ENCODE data around the gene EXOSC5. TPM values are rescaled to one million over a fixed set of nuclear protein-coding genes. Genes with fewer than 3 reads are reported as not detected.

EXOSC5 gene
- total RNA-seq, 1 experiment from 2014 or later, result 58.7 TPM

- Histone ChIP-seq H3K4me2 (ENCODE audit: insufficient read depth, insufficient read length, low read length) (no peak overlapping the region), H3K18ac (ENCODE audit: insufficient read length, low read depth, low read length) (no peak overlapping the region), H2BK120ac (ENCODE audit: low read depth, low read length, poor library complexity, severe bottlenecking) (no peak overlapping the region), H2BK20ac (ENCODE audit: low read depth, low read length, poor library complexity, severe bottlenecking) (no peak overlapping the region), H4K8ac (replicated peaks; ENCODE audit: insufficient read length, low read depth, low read length) (no peak overlapping the region), H3K23ac (ENCODE audit: insufficient read length, low read depth, low read length) (no peak overlapping the region), H4K20me1 (ENCODE audit: control insufficient read depth, insufficient read depth, insufficient read length) (no peaks in the 10 kb centered on the region), H3K9me3 (ENCODE audit: control insufficient read depth, low read depth, low read length) (no peaks in the 10 kb centered on the region), H3K4me1 (ENCODE audit: insufficient read depth, low read length) (no peaks in the 10 kb centered on the region; the same call in 1 of the 2 replicates), H3K9ac (ENCODE audit: extremely low read depth, insufficient read length, low read length) (no peak overlapping the region), H3K4ac (ENCODE audit: low read depth, low read length) (no peak overlapping the region), H4K5ac (ENCODE audit: insufficient read length, low read depth, low read length) (no peak overlapping the region), H2BK15ac (ENCODE audit: low read depth, low read length) (no peak overlapping the region), H3K14ac (ENCODE audit: insufficient read depth, low read length) (no peak overlapping the region), H3K79me1 (ENCODE audit: insufficient read depth, low read depth, low read length, poor library complexity, severe bottlenecking) (no peaks in the 10 kb centered on the region), H3K23me2 (ENCODE audit: insufficient read length, low read depth, low read length, poor library complexity, severe bottlenecking) (peaks cover 11% of the 10 kb centered on the region), H3K27me3 (ENCODE audit: insufficient read depth, low read length) (peaks cover 2% of the 10 kb centered on the region; the same call in 1 of the 2 replicates), H3K79me2 (ENCODE audit: insufficient read depth, low read length) (no peaks in the 10 kb centered on the region), H2BK5ac (ENCODE audit: insufficient read length, low read length) (no peak overlapping the region), H2AFZ (ENCODE audit: low read length) (no peak overlapping the region), H3K27ac (ENCODE audit: insufficient read length, low read depth, low read length) (no peak overlapping the region), H3T11ph (ENCODE audit: low read length) (no peak overlapping the region), H4K91ac (ENCODE audit: insufficient read length, low read depth, low read length) (no peak overlapping the region), H2AK5ac (ENCODE audit: insufficient read length, low read length) (no peak overlapping the region), H2BK12ac (ENCODE audit: insufficient read length, low read depth, low read length) (no peak overlapping the region), H3K56ac (ENCODE audit: insufficient read length, low read depth, low read length) (no peak overlapping the region)
- Mint-ChIP-seq H3K9me3 (no peaks in the 10 kb centered on the region), H3K4me1 (peaks cover 8 to 10% of the 10 kb centered on the region in 2 experiments), H3K36me3 (ENCODE audit: insufficient read depth in 1 of 3, low read depth in 3 of 3) (peaks cover 0 to 10% (median 2%) of the 10 kb centered on the region in 3 experiments; a peak in 4 of 7 replicates), H3K27me3 (ENCODE audit: low read depth) (peaks cover 18% of the 10 kb centered on the region), H3K27ac (no peak overlapping the region), H3K4me3 (no peak overlapping the region; a peak in 1 of 5 replicates)
- WGBS (ENCODE audit: extremely low coverage, insufficient read length, low lambda C conversion rate), result no CpG with 5 or more reads among the region's 11 CpGs
- TF ChIP-seq CTCF (conservative IDR thresholded peaks at IDR 0.05), result no peak
- no peak for DNase-seq
Measured at GRCh38 chr19:41356984-41357739, 40.0 kb downstream of the EXOSC5 start.
